Smooth muscle cell (in vitro differentiated cells): ENCODE data around the gene DNAJB6. TPM values are rescaled to one million over a fixed set of nuclear protein-coding genes. Genes with fewer than 3 reads are reported as not detected.

Source experiments
- DNase-seq: peaks from one replicate; lab custom pipeline; 2025; ENCODE audit not compliant: unreplicated experiment; lab: John Stamatoyannopoulos, UW
- H2AFZ ChIP-seq: fragments of 200-600 bp; sonication (generic); 2 replicates; pipeline ENCODE4 v1.6.0; 2016; ENCODE audit warnings: antibody characterized with exemption, low read depth, mild to moderate bottlenecking
- H3F3A ChIP-seq: fragments of 200-600 bp; sonication (generic); 2 replicates; pipeline ENCODE4 v1.6.0; 2017; ENCODE audit warnings: antibody characterized with exemption, low read depth
- H3K27ac ChIP-seq: fragments of 200-600 bp; sonication (generic); 2 replicates; pipeline ENCODE4 v1.5.1; 2016; ENCODE audit warnings: low read depth, mild to moderate bottlenecking
- H3K27me3 ChIP-seq: fragments of 200-600 bp; sonication (generic); 2 replicates; pipeline ENCODE4 v1.6.1; 2016; ENCODE audit warnings: low read depth, mild to moderate bottlenecking
- H3K36me3 ChIP-seq: fragments of 200-600 bp; sonication (generic); 2 replicates; pipeline ENCODE4 v1.5.1; 2016; ENCODE audit warnings: low read depth
- H3K4me1 ChIP-seq: fragments of 200-600 bp; sonication (generic); 2 replicates; pipeline ENCODE4 v1.5.1; 2016; ENCODE audit warnings: low read depth
- H3K4me2 ChIP-seq: fragments of 200-600 bp; sonication (generic); 2 replicates; pipeline ENCODE4 v1.6.0; 2016; ENCODE audit warnings: mild to moderate bottlenecking
- H3K4me3 ChIP-seq: fragments of 200-600 bp; sonication (generic); 2 replicates; pipeline ENCODE4 v1.5.1; 2016; ENCODE audit warnings: mild to moderate bottlenecking
- H3K79me2 ChIP-seq: fragments of 200-600 bp; sonication (generic); 2 replicates; pipeline ENCODE4 v1.6.0; 2016; ENCODE audit warnings: low read depth, mild to moderate bottlenecking
- H3K9ac ChIP-seq: fragments of 200-600 bp; sonication (generic); 2 replicates; pipeline ENCODE4 v1.6.0; 2016; ENCODE audit warnings: low read depth
- H3K9me3 ChIP-seq: fragments of 200-600 bp; sonication (generic); replicated peaks from 2 replicates; pipeline ENCODE4 v1.5.1; 2016; ENCODE audit warnings: low read depth
- H4K20me1 ChIP-seq: fragments of 200-600 bp; sonication (generic); 2 replicates; pipeline ENCODE4 v1.6.0; 2016; ENCODE audit warnings: low read depth
- CTCF ChIP-seq: fragments of 200-600 bp; sonication (generic); IDR thresholded peaks from 2 replicates; pipeline ENCODE4 v1.5.1; 2017; ENCODE audit warnings: borderline replicate concordance, mild to moderate bottlenecking, antibody characterized with exemption; ENCODE audit not compliant: insufficient read depth, poor library complexity, severe bottlenecking
- WGBS: methylation state at CpG from one replicate; pipeline ENCODE4 v1.1.7; 2016; ENCODE audit warnings: low lambda C conversion rate; 5-methylcytosine and 5-hydroxymethylcytosine counted together
- polyA plus RNA-seq: library from polyadenylated mRNA; unstranded; fragments of >200 nt; fragmentation: Nextera tagmentation; extraction: Ambion mirVana; gene quantifications from 2 replicates; pipeline ENCODE4 v1.2.1, GENCODE V29; 2016
- total RNA-seq: library from RNA; depleted of rRNA; stranded (reverse); fragments of >200 nt; gene quantifications from 2 replicates; pipeline ENCODE4 v1.2.3, GENCODE V29; 2014

The DNAJB6 gene
- total and polyA plus RNA-seq, 2 experiments from 2014 or later = 103 to 104 TPM

- H3K9me3 ChIP-seq = no peaks in the 10 kb centered on the region
- H2AFZ ChIP-seq = no peak overlapping the region
- H3K27me3 ChIP-seq = no peaks in the 10 kb centered on the region
- H3K79me2 ChIP-seq = no peaks in the 10 kb centered on the region
- no peak overlapping the region for H3K27ac ChIP-seq
- peaks cover 5% of the 10 kb centered on the region for H3F3A ChIP-seq
- H3K4me2 ChIP-seq = peak overlapping the region; percentile 44
- TF ChIP-seq CTCF = no peak
- H4K20me1 ChIP-seq = peaks cover 43% of the 10 kb centered on the region
- peaks cover 18% of the 10 kb centered on the region for H3K4me1 ChIP-seq
- 88% methylated on average over 29 of the region's 29 CpGs for WGBS
- no peak for DNase-seq
- peak overlapping the region; percentile 13 for H3K9ac ChIP-seq
- no peaks in the 10 kb centered on the region for H3K36me3 ChIP-seq
- H3K4me3 ChIP-seq = no peak overlapping the region
These were observed 71.7 kb downstream of the DNAJB6 start for GRCh38 chr7:157408258-157409101.

GRCh38 chr7:157409149-157409752 is 72.4 kb downstream of the DNAJB6 start:
- DNase-seq = no peak

GRCh38 chr7:157409753-157410727 is 73.2 kb downstream of the DNAJB6 start:
- Histone ChIP-seq H3K9ac (no peak overlapping the region), H2AFZ (no peak overlapping the region), H3K27me3 (no peaks in the 10 kb centered on the region), H3F3A (peaks cover 5% of the 10 kb centered on the region), H4K20me1 (peaks cover 33% of the 10 kb centered on the region), H3K4me2 (no peak overlapping the region), H3K79me2 (no peaks in the 10 kb centered on the region), H3K9me3 (no peaks in the 10 kb centered on the region), H3K36me3 (no peaks in the 10 kb centered on the region), H3K4me3 (no peak overlapping the region), H3K27ac (peak overlapping the region; percentile 53), H3K4me1 (peaks cover 18% of the 10 kb centered on the region)
- no peak for DNase-seq
- no peak for TF ChIP-seq CTCF
- 96% methylated on average over 71 of the region's 78 CpGs for WGBS

More at GRCh38 chr7:157409149-157409752, 72.4 kb downstream of the DNAJB6 start:
- no peaks in the 10 kb centered on the region for H3K36me3 ChIP-seq
- no peaks in the 10 kb centered on the region for H3K27me3 ChIP-seq
- H2AFZ ChIP-seq = no peak overlapping the region
- no peaks in the 10 kb centered on the region for H3K79me2 ChIP-seq
- WGBS = 51% methylated on average over 28 of the region's 28 CpGs
- no peak overlapping the region for H3K4me3 ChIP-seq
- TF ChIP-seq CTCF = no peak
- H3K9ac ChIP-seq = peak overlapping the region; percentile 13
- H3K4me2 ChIP-seq = peak overlapping the region; percentile 44
- H3K9me3 ChIP-seq = no peaks in the 10 kb centered on the region
- H4K20me1 ChIP-seq = peaks cover 40% of the 10 kb centered on the region
- peak overlapping the region; percentile 53 for H3K27ac ChIP-seq
- H3F3A ChIP-seq = peaks cover 5% of the 10 kb centered on the region
- H3K4me1 ChIP-seq = peaks cover 18% of the 10 kb centered on the region
